Epithelial cell of prostate (primary cell): Measurements from ENCODE around the gene WFDC1.
A peak's percentile ranks its signal among the peaks of the same experiment; 100 is the strongest.

Source experiments
- DNase-seq: peaks from one replicate; pipeline ENCODE4 v3.0.0-alpha.2; 2011; ENCODE audit warnings: low read depth, low spot score
- H3K27ac ChIP-seq: fragments of 450-650 bp; 2 replicates; pipeline ENCODE4 v1.5.1; 2017; ENCODE audit warnings: mild to moderate bottlenecking

The WFDC1 gene

DNA sequence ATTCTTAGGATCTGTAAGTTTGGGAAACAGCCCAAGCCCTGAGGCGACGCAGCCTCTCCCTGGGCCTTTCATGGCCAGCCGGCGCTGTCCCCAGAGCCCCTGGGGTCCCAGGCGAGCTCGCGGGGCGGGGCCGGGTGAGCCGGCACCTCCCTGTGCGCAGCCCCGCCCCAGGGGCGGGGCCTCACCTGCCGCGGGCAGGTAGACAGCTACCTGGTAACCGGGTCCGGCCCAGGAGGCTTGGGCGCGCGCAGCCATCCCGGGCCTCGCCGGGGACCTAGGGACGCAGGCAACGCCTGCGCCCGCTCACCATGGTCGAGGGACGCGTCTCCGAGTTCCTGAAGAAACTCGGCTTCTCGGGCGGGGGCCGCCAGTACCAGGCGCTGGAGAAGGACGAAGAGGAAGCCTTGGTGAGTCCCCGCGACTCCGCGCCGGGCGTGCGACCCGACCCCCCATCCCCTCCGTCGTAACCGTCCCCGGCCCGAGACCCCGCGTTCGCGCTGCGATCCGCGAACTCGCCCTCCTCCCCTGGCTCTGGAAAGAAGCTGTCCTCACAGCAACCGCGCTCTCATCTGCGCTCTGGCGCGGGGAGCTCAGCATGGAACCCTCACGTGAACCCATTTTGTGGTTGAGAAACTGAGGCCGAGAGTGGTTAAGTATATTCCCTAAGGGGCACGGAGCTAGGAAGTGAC, 73.8 kb downstream of the WFDC1 start, which contains the start of gene ATP2C2:
ATP2C2 (plus strand) TSS at position 231 of the 689 bp plus-strand sequence; CDS start at position 309, 78 bp downstream.
- DNase-seq: no peak
- H3K27ac ChIP-seq: peak within 1 kb of the TSS; percentile 75

DNA sequence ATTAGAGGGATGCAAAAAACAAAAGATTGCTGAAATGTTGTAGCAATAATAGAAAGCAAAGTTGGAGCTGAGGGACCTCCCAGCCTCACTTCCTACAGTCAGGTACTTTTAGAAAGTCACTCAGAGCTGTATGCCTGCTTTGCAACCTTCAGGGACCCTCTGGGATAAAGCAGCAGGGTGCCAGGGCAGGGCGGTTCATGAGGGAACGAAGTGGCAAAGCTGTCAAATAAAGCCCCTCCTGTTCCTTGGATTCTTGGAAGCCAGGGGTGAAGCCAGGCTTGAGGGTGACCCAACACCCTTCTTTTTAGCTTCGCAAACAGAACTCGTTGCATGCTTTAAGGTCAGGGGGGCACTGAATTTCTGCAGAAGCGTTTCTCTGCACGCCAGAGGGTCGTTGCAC, 74.4 kb downstream of the WFDC1 start:
- no peak for DNase-seq
- peak overlapping the region; percentile 75 for H3K27ac ChIP-seq

DNA sequence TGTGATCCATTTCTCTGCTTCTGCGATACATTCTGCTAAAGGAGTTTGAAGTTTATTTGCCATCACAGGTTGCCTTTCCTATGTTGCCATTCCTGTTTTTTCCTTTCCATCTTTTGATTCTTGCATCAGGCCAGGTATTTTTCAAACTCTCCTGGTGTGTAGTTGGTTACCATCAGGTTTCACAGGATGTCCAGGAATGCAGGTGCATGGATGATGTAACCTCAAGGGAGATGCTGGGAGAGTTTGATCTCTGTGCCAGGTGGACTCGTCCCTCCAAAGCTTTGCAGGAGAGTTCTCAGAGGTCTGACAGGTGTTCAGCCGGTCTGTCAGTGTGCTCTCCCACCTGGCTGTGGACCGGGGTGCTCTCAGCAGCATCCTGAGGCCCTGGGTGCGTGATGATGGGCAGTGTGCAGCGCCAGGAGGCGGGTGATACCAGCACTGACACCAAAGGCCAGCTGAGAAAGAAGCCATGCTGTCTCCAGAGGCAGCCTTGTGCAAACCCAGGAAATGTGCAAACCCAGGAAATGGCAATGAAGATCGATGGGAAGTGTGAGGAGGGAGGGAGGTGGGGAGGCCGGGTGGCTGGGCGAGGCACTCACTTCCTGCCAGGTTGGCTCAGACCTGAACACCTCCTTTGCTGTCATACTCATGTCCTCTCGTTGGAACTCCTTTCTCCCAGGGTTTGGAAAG, 75.4 kb downstream of the WFDC1 start:
- H3K27ac ChIP-seq: peak overlapping the region; percentile 75
- DNase-seq: no peak

DNA sequence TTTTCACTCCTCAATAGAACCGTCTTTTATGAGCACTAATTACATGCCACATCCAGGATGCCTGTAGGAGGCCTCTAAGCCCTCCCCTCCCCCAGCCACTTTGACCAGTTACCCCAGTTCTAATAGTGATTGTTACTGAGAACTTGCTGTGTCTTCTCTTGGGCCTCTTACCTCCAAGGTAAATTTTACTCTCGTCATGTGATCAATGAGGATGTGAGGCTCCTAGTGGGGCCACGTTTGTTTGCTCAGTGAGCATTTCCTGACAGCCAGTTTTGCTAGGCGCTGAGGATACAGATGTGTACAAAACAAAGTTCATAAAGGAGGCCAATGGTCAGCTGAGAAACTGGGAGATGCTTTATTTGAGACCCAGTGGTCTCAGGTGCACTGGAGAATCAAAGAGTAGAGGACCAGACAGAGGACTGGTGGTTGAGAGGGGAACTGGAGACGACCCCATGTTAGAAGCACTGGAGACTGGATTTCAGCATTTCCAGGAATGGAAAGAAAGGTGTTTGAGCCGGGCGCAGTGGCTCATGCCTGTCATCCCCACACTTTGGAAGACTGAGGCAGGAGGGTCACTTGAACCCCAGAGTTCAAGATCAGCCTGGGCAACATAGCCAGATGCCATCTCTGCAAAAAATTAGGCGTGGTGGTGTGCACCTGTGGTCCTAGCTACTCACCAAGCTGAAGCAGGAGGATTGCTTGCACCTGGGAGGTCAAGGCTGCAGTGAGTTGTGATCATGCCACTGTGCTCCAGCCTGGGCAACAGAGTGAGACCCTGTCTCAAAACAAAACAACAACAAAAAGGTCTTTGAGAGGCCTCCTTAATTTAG, 76.3 kb downstream of the WFDC1 start:
- no peak for DNase-seq
- H3K27ac ChIP-seq: peak overlapping the region; percentile 75

DNA sequence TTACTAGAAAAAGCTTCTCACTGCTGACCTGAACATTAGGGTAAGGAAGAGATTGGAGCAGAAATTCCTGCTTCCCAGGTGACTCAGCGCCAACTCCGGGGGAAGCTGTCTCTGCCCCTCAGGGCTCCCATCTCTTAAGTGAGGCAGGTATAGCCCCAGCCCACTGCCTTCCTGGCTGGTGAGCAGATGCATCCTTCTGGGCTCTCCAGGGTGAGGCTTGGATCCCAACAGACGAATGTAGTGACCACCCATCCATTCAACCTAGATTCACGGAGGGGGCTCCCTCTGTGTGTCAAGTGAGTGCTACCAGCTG, 76.8 kb downstream of the WFDC1 start:
- DNase-seq: no peak

DNA sequence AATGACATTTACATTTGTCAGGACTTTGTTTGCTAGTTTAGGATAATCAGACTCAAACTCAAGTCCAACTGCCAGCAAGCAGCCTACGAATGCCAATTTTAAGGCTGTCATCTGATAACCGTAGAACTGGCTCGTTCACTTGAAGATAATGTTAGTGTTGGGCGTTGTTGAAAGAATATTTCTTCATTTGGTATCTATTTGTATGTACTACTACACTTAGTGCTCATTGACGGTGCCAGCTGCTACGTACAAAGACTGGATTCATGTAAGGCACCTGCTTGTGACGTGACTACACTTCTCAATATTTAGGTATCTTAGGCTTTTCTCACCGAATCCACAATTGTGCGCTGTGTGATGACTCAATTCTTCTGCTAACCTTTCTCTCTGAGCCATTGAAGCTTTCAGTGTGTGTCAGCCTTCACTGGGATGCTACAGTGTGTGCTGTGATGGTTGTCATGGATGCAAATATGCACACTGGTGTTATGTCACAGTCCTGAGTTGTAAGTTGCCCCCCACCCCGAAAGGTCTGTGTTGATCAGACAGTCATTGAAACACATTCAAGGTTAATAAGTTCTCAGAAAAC, 79.3 kb downstream of the WFDC1 start:
- H3K27ac ChIP-seq: no peak overlapping the region
- no peak for DNase-seq

More for the DNA sequence above, 76.8 kb downstream of the WFDC1 start:
- H3K27ac ChIP-seq: no peak overlapping the region

DNA sequence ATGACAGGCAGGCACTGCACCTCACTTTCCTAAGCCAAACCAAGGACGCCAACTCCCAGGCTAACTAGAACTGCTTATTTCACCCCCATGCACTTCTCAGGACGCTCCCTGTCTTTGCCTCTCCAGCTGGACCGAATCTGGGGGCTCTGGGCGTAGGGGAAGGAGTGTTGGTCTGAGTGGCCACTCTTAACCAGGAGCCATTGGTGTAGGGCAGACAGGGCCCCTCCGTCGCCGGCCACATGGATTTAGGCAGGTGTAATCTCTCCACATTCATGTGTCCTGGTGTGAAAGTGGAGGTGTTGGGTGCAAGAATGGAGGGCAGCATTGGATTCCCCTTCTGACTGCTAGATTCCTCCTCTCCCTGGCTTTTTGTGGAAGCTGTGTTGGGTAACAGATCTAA, 83.4 kb downstream of the WFDC1 start:
- no peak for DNase-seq

DNA sequence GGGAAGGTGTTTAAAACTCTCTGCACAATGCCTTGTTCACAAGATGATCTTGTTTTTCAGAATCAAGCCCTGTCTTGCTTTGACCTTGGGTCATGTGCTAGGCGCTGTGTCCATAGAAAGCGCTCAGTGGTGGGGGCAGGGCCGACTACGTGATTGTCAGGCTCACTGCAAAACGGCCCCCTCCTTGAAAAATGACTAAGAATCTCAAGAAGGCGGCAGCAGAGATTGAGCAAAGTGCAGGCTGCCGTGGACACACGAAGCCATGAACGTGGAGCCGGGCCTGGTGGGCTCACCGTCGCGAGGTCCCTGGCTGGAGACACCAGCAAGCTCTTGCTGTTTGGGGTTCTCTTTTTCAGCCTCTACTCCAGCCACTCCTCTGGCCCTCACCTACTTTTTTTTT, 83.9 kb downstream of the WFDC1 start:
- no peak for DNase-seq
- no peak overlapping the region for H3K27ac ChIP-seq

More for the DNA sequence above, 83.4 kb downstream of the WFDC1 start:
- H3K27ac ChIP-seq: no peak overlapping the region

DNA sequence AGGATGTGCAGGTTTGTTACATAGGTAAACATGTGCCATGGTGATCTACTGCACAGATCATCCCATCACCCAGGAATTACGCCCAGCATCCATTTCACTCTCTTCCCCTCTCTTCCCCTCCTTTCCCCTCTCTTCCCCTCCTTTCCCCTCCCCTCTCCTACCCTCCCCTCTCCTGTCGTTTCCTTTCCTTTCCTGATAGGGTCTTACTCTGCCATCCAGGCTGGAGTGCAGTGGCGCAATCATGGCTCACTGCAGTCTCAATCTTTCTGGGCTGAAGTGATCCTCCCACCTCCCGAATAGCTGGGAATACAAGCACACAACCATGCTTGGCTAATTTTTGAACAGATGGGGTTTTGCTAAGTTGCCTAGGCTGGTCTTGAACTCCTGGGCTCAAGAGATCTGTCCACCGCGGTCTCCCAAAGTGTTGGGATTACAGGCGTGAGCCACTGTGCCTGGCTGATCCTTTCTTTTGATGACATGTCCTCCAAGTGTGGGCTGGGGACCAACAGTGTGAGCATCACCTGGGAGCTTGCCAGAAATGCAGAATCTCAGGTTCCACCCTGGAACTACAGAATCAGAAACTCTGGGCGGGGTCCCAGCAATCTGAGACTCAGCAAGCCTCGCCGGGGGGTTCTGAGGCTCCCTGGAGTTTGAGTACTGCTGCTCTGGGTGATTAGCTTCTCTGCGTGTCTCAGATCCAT, 84.5 kb downstream of the WFDC1 start:
- peak overlapping the region; percentile 23 for H3K27ac ChIP-seq
- DNase-seq: no peak
